ENCODE measurements around the gene NT5DC3.

The NT5DC3 gene

GRCh38 chr12:103833095-103833775, 7.8 kb downstream of the NT5DC3 start:
- no peak for DNase-seq (ENCODE audit: low read depth, low spot score)

GRCh38 chr12:103832048-103832997, 8.7 kb downstream of the NT5DC3 start:
- no peak for DNase-seq (ENCODE audit: low read depth, low spot score)

GRCh38 chr12:103830730-103831320, 10.2 kb downstream of the NT5DC3 start:
- no peak for DNase-seq (ENCODE audit: low read depth, low spot score)

GRCh38 chr12:103830025-103830725, 10.9 kb downstream of the NT5DC3 start:
- DNase-seq (ENCODE audit: low read depth, low spot score) = no peak

GRCh38 chr12:103829092-103829491, 11.9 kb downstream of the NT5DC3 start:
- no peak for DNase-seq (ENCODE audit: low read depth, low spot score)

GRCh38 chr12:103827911-103828391, 13.1 kb downstream of the NT5DC3 start:
- no peak for DNase-seq (ENCODE audit: low read depth, low spot score)

- no peak for DNase-seq (ENCODE audit: low read depth, low spot score)
Measured at GRCh38 chr12:103824845-103825244, 16.2 kb downstream of the NT5DC3 start.

- DNase-seq (ENCODE audit: low read depth, low spot score) = no peak
Measured at GRCh38 chr12:103824290-103824689, 16.7 kb downstream of the NT5DC3 start.

- no peak for DNase-seq (ENCODE audit: low read depth, low spot score)
Measured at GRCh38 chr12:103823871-103824270, 17.2 kb downstream of the NT5DC3 start.

GRCh38 chr12:103821773-103822172, 19.3 kb downstream of the NT5DC3 start:
- no peak for DNase-seq (ENCODE audit: low read depth, low spot score)

- no peak for DNase-seq (ENCODE audit: low read depth, low spot score)
Measured at GRCh38 chr12:103820881-103821489, 20.0 kb downstream of the NT5DC3 start.

- no peak for DNase-seq (ENCODE audit: low read depth, low spot score)
Measured at GRCh38 chr12:103820361-103820760, 20.7 kb downstream of the NT5DC3 start.

GRCh38 chr12:103819892-103820291, 21.1 kb downstream of the NT5DC3 start:
- DNase-seq (ENCODE audit: low read depth, low spot score) = no peak

- DNase-seq (ENCODE audit: low read depth, low spot score) = no peak
Measured at GRCh38 chr12:103819312-103819711, 21.7 kb downstream of the NT5DC3 start.

- no peak for DNase-seq (ENCODE audit: low read depth, low spot score)
Measured at GRCh38 chr12:103817791-103818190, 23.2 kb downstream of the NT5DC3 start.

- DNase-seq (ENCODE audit: low read depth, low spot score) = no peak
Measured at GRCh38 chr12:103816663-103817062, 24.4 kb downstream of the NT5DC3 start.

- DNase-seq (ENCODE audit: low read depth, low spot score) = no peak
Measured at GRCh38 chr12:103814436-103814835, 26.6 kb downstream of the NT5DC3 start.

- DNase-seq (ENCODE audit: low read depth, low spot score) = no peak
Measured at GRCh38 chr12:103813949-103814348, 27.1 kb downstream of the NT5DC3 start.

- DNase-seq (ENCODE audit: low read depth, low spot score) = no peak
Measured at GRCh38 chr12:103813426-103813825, 27.6 kb downstream of the NT5DC3 start.

- no peak for DNase-seq (ENCODE audit: low read depth, low spot score)
Measured at GRCh38 chr12:103812789-103813188, 28.2 kb downstream of the NT5DC3 start.

GRCh38 chr12:103811791-103812190, 29.2 kb downstream of the NT5DC3 start:
- no peak for DNase-seq (ENCODE audit: low read depth, low spot score)
